CD4-positive, alpha-beta memory T cell (primary cell): ENCODE measurements around the gene TTC6. TPM values are rescaled to one million over a fixed set of nuclear protein-coding genes. Genes with fewer than 3 reads are reported as not detected.

ENCODE experiments used
- CTCF ChIA-PET: fragments of 350-600 bp; sonication (Branson Sonifier 250); formaldehyde crosslinking; loops from one replicate; lab custom pipeline; 2021; ENCODE audit warnings: inconsistent platforms; ENCODE audit not compliant: partially characterized antibody; lab: Charles Lee
- POLR2A ChIA-PET: fragments of 350-600 bp; sonication (Branson Sonifier 250); formaldehyde crosslinking; loops from one replicate; lab custom pipeline; 2021; ENCODE audit not compliant: partially characterized antibody; lab: Charles Lee
- DNase-seq, 5 donors: peaks; one replicate each; pipeline versions ENCODE4 v3.0.0 to v3.0.0-alpha.2; 2020 to 2022; ENCODE audit warnings: mixed read lengths in 1 of 5
- H3K27ac ChIP-seq: one replicate; pipeline ENCODE4 v1.7.0; 2013; ENCODE audit warnings: low read depth, low read length
- H3K27me3 ChIP-seq: 2 replicates; pipeline ENCODE4 v1.7.0; 2013; ENCODE audit warnings: mild to moderate bottlenecking, low read length, moderate library complexity; ENCODE audit not compliant: insufficient read depth
- H3K36me3 ChIP-seq: 2 replicates; pipeline ENCODE4 v1.7.0; 2013; ENCODE audit warnings: mild to moderate bottlenecking, low read length, moderate library complexity; ENCODE audit not compliant: insufficient read depth
- H3K4me1 ChIP-seq: 2 replicates; pipeline ENCODE4 v1.7.0; 2013; ENCODE audit warnings: mild to moderate bottlenecking, low read length, moderate library complexity; ENCODE audit not compliant: insufficient read depth
- H3K4me3 ChIP-seq, 2 donors: one replicate each; pipeline ENCODE4 v1.7.0; 2013; ENCODE audit warnings: low read length in 2 of 2, mild to moderate bottlenecking in 1 of 2
- H3K9me3 ChIP-seq, 2 donors: one replicate each; pipeline ENCODE4 v1.7.0; 2013; ENCODE audit warnings: low read length in 2 of 2, control low read depth in 1 of 2; ENCODE audit not compliant: control insufficient read depth in 1 of 2
- H3K27ac Mint-ChIP-seq, 7 donors: one replicate each; pipeline ENCODE4 v1.8.0; 2020 to 2021; ENCODE audit warnings: mixed read lengths in 7 of 7, mild to moderate bottlenecking in 6 of 7, inconsistent platforms in 3 of 7, moderate library complexity in 3 of 7
- H3K27me3 Mint-ChIP-seq, 2 donors: one replicate each; pipeline ENCODE4 v1.8.0; 2020 to 2021; ENCODE audit warnings: mixed read lengths in 2 of 2
- H3K36me3 Mint-ChIP-seq, 2 donors: one replicate each; pipeline ENCODE4 v1.8.0; 2020 to 2021; ENCODE audit warnings: mixed read lengths in 2 of 2, inconsistent platforms in 1 of 2, mild to moderate bottlenecking in 1 of 2
- H3K4me1 Mint-ChIP-seq, 4 donors: one replicate each; pipeline ENCODE4 v1.8.0; 2020 to 2021; ENCODE audit warnings: mixed read lengths in 4 of 4, mild to moderate bottlenecking in 1 of 4
- H3K4me3 Mint-ChIP-seq, 8 donors: one replicate each; pipeline ENCODE4 v1.8.0; 2020 to 2021; ENCODE audit warnings: mixed read lengths in 8 of 8, mild to moderate bottlenecking in 7 of 8, moderate library complexity in 6 of 8, inconsistent platforms in 3 of 8
- H3K9me3 Mint-ChIP-seq, 8 donors: one replicate each; pipeline ENCODE4 v1.8.0; 2020 to 2021; ENCODE audit warnings: mixed read lengths in 8 of 8, mild to moderate bottlenecking in 5 of 8, inconsistent platforms in 3 of 8, moderate library complexity in 1 of 8
- intact Hi-C: fragments of 100-400 bp; cut with micrococcal nuclease; formaldehyde crosslinking; loops from one replicate; pipeline ENCODE4 v1.15.1; 2023
- polyA plus RNA-seq, 2 donors: library from polyadenylated mRNA; unstranded; fragments of 300-500 nt; fragmentation: Illumina TruSeq; gene quantifications; one replicate each; pipeline ENCODE4 v1.2.3, GENCODE V29; 2021
- total RNA-seq, 2 experiments: library from RNA; stranded (reverse); gene quantifications; one replicate each; pipeline ENCODE4 v1.2.3, GENCODE V29; 2021

The TTC6 gene
- total and polyA plus RNA-seq, 4 experiments from 2014 or later, result not detected

DNA sequence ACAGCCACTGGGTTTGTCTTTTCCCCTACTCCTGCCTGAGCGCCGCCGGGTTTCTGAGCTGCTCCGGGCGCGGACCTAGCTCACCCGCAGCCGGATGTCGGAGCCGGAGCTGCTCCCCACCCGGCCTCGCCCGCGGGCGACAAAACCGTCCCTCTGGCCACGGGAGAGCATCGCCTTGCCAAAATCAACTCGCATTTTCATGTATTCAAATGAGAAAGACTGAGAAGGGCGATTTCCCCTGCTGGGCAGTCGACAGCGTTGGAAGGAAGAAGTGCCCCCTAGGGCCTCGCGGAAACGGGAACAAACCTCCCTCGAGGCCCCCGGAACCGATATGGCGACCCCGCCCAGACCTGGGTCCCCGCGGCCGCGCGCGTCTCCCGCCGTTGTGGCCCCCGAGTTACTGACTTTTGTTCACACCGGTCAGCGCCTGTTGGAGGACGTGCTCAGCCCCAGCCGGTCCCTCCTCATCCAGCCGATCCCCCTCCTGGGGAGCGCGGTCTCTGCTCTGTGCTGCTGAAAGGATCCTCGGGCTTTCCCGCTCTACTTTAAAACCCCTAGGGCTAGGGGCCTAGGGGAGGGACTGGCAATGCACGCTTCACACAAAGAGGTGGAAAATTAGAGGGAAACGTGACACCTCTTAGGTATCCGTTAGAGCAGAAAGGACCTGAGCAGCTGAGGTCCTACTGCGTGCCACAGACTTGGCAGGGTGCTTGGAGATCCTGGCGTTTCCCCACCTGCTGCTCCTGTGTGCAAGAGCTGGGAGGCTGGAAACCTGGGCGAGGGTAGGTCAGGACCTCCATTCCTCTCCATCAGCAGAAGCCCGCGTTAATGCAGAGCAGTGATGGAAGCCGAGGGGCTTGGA lies 4.3 kb downstream of the TTC6 start:
- Histone ChIP-seq H3K4me3 (no peak overlapping the region), H3K4me1 (no peaks in the 10 kb centered on the region), H3K9me3 (no peaks in the 10 kb centered on the region), H3K27ac (no peak overlapping the region), H3K27me3 (peaks cover 58% of the 10 kb centered on the region), H3K36me3 (no peaks in the 10 kb centered on the region)
- Mint-ChIP-seq H3K27ac (no peak overlapping the region), H3K4me1 (peaks cover 10 to 30% (median 16%) of the 10 kb centered on the region in 4 donors), H3K27me3 (peaks cover 53 to 62% of the 10 kb centered on the region in 2 donors), H3K9me3 (peaks cover 0 to 34% (median 21%) of the 10 kb centered on the region in 8 donors), H3K36me3 (peaks cover 3 to 6% of the 10 kb centered on the region in 2 donors), H3K4me3 (peak overlapping the region in 5 of 8 donors; percentile 17 to 50 (median 36))
- POLR2A ChIA-PET, result no interaction called here
- DNase-seq, result no peak
- intact Hi-C loops, result no loop called here
- CTCF ChIA-PET, result no interaction called here

DNA sequence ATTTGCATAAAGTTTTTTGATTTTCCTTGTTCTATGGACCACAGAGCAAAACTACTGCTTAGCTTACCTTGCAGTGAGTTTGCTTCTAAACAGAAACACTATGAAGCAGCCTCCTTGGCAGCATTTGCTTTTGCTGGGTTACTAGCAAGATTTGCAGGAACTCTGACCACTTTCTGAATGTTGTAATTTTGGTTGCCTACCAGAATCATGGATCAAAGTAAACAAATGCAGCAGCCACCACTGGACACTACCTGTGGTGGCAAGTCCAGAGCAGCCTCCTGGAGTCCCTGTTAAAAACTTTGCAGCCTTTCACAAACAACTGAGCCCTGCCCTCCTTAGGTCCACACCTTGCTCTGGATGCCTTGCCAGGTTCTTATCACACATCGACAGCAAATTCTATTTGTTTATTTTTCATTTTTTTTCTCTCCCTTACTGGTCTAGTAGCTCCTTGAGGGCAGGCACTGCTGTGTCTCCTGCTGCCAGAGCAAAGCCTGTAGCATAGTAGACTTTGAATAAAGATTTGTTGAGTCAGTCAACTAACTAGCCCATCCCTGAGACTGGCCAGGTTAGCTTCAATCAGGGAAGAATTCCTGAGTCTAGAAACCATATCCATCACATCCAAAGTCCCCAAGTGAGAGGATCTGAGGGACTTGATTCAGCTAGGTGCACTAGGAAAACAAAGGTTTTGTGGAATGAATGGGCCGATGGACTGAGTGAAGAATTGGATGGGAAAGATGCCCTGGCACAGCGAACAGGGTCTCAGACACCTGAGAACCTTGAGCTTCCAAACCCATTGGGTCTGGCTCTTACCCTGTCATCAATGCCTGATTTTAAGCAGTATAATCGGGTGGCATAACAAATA lies 5.7 kb downstream of the TTC6 start:
- Mint-ChIP-seq H3K4me1 (peaks cover 8 to 24% (median 11%) of the 10 kb centered on the region in 4 donors), H3K27ac (no peak overlapping the region), H3K27me3 (peaks cover 48 to 58% of the 10 kb centered on the region in 2 donors), H3K4me3 (no peak overlapping the region), H3K36me3 (peaks cover 3% of the 10 kb centered on the region in 2 donors), H3K9me3 (peaks cover 0 to 32% (median 21%) of the 10 kb centered on the region in 8 donors)
- CTCF ChIA-PET, result no interaction called here
- Histone ChIP-seq H3K4me1 (no peaks in the 10 kb centered on the region), H3K27me3 (peaks cover 54% of the 10 kb centered on the region), H3K27ac (no peak overlapping the region), H3K36me3 (no peaks in the 10 kb centered on the region), H3K9me3 (no peaks in the 10 kb centered on the region), H3K4me3 (no peak overlapping the region)
- intact Hi-C loops, result no loop called here
- POLR2A ChIA-PET, result no interaction called here
- DNase-seq, result no peak

DNA sequence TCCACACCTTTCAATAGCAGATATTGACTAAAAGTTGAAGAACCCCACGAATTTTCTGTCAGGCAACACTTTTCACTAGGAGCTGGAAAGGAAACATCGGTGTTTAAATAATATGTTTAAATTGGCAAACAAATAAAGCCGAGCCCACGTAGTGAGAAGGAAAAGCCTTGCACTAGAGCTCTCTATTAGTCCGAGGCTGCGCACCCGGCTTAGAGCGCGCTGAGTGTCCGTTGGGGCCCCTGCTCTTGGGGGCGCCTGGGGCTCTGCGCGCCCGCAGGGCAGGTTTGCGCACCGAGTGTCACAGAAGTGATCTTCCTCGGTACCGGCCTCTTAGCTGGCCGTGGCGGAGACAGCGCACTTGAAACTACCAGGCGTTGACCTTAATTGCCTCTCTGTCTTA lies 6.4 kb downstream of the TTC6 start:
- no peak for DNase-seq
- Mint-ChIP-seq H3K36me3 (peaks cover 1 to 3% of the 10 kb centered on the region in 2 donors), H3K4me1 (peaks cover 3 to 20% (median 7%) of the 10 kb centered on the region in 4 donors), H3K27ac (no peak overlapping the region), H3K4me3 (no peak overlapping the region), H3K27me3 (peaks cover 42 to 51% of the 10 kb centered on the region in 2 donors), H3K9me3 (peaks cover 0 to 34% (median 15%) of the 10 kb centered on the region in 8 donors)
- no peak overlapping the region for H3K4me3 ChIP-seq
- intact Hi-C loops, result no loop called here
- ChIA-PET CTCF (no interaction called here), POLR2A (no interaction called here)
- H3K27ac ChIP-seq, result no peak overlapping the region
- no peaks in the 10 kb centered on the region for H3K9me3 ChIP-seq
- H3K4me1 ChIP-seq, result no peaks in the 10 kb centered on the region
- H3K36me3 ChIP-seq, result no peaks in the 10 kb centered on the region
- H3K27me3 ChIP-seq, result peaks cover 50% of the 10 kb centered on the region

DNA sequence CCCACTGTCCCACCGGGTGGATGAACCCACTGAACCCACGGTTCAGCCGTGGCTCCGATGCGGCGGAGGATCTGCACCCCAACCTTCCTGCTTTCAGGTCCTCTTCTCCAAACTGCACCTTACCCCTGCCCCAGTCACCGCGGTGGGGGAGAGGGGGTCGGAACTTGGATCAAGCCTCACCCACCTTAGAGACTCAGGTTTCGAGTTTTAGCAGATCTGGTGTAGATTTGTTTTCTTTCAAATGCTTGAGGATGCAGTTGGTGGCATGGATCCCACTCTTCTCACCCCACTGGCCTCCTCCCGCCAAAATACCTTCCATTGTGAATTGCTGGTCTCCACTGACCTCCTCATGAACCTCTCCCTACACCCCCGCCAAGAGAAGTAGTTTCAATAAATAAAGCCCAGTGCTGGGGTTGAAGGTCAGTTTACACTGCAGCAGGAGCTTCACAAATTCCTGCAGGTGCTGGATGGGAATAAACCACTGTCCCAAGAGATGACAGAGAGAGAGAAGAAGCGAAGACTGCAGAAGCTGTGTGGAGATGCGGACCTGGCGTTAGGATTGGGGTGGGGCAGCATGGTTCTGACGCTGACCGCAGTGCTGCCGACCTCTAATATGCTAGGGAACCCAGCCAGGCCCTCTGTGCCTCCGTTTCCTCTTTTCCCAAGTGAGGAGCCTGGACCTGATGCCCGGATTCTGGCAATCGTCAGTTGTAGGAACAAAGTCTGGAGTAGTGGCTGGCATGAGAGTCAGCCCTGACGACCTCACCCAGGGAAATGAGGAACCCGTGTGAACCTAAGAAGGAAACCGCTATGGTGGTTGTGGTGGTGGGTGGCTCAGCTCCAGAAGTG lies 7.4 kb downstream of the TTC6 start:
- POLR2A ChIA-PET, result no interaction called here
- no peak overlapping the region for H3K27ac ChIP-seq
- peaks cover 41% of the 10 kb centered on the region for H3K27me3 ChIP-seq
- intact Hi-C loops, result no loop called here
- no peaks in the 10 kb centered on the region for H3K9me3 ChIP-seq
- CTCF ChIA-PET, result no interaction called here
- Mint-ChIP-seq H3K4me3 (no peak overlapping the region), H3K27me3 (peaks cover 37 to 43% of the 10 kb centered on the region in 2 donors), H3K9me3 (peaks cover 0 to 30% (median 13%) of the 10 kb centered on the region in 8 donors), H3K4me1 (peaks cover 0 to 20% (median 6%) of the 10 kb centered on the region in 4 donors), H3K36me3 (peaks cover 1 to 3% of the 10 kb centered on the region in 2 donors), H3K27ac (no peak overlapping the region)
- no peak for DNase-seq
- no peak overlapping the region for H3K4me3 ChIP-seq
- no peaks in the 10 kb centered on the region for H3K36me3 ChIP-seq
- no peaks in the 10 kb centered on the region for H3K4me1 ChIP-seq

DNA sequence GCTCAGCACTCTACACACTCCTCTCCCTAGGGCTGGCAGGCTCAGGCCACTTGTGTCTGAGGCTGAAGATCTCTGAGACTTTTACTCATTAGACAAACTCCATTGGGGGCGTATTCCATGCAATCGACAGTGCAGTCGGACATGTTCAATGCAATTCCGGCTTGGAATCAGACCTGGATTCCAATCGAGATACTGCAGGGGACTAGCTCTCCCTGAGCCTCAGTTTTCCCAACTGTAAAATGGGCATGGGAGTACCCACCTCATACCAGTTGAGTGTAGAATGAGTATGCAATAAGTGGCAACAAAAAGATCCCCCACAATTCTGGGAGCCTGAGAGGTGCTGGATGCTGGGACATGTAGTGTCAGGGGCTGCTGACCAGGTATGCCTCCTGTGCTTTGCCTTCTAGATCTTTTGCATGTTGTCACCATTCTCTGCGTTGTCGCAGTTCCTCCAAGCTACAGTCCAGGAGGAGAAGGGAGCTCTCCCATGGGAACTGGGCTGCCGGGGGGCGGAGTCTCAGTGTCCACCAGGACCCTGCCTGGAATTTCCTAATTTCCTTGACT lies 8.3 kb downstream of the TTC6 start:
- ChIA-PET POLR2A (no interaction called here), CTCF (no interaction called here)
- peaks cover 0 to 11% (median 5%) of the 10 kb centered on the region in 4 donors for H3K4me1 Mint-ChIP-seq
- Histone ChIP-seq H3K4me3 (no peak overlapping the region), H3K27ac (no peak overlapping the region), H3K36me3 (no peaks in the 10 kb centered on the region), H3K4me1 (no peaks in the 10 kb centered on the region), H3K27me3 (peaks cover 34% of the 10 kb centered on the region), H3K9me3 (no peaks in the 10 kb centered on the region)
- no peak overlapping the region for H3K27ac Mint-ChIP-seq
- H3K4me3 Mint-ChIP-seq, result no peak overlapping the region
- peaks cover 0 to 26% (median 12%) of the 10 kb centered on the region in 8 donors for H3K9me3 Mint-ChIP-seq
- intact Hi-C loops, result no loop called here
- peaks cover 37 to 39% of the 10 kb centered on the region in 2 donors for H3K27me3 Mint-ChIP-seq
- H3K36me3 Mint-ChIP-seq, result peaks cover 1 to 3% of the 10 kb centered on the region in 2 donors
- DNase-seq, result no peak

DNA sequence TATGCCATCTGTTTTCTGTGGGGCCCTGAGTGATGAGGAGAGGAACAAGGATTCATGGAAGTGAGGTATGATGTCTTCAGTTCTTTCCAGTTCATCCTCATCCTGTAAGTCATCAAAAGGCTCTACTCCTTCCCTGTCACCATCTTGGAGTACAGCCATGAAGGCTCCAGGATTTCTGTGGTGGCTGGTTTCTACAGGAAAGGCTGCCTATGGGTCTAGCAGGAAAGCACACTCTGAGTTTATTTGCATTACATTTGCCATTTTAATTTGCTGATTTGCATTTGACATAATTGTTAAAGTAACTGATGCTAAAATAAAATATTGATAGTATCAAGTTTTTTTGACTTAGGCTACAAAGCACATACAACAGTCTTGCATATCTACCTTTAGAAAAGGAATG lies 11.2 kb downstream of the TTC6 start:
- H3K4me3 ChIP-seq, result no peak overlapping the region
- Mint-ChIP-seq H3K4me1 (no peaks in the 10 kb centered on the region), H3K4me3 (no peak overlapping the region), H3K9me3 (peaks cover 0 to 24% (median 12%) of the 10 kb centered on the region in 8 donors), H3K27ac (no peak overlapping the region), H3K27me3 (peaks cover 20 to 27% of the 10 kb centered on the region in 2 donors), H3K36me3 (no peaks in the 10 kb centered on the region)
- ChIA-PET CTCF (no interaction called here), POLR2A (no interaction called here)
- no peaks in the 10 kb centered on the region for H3K9me3 ChIP-seq
- H3K27ac ChIP-seq, result no peak overlapping the region
- no peak for DNase-seq
- no peaks in the 10 kb centered on the region for H3K4me1 ChIP-seq
- H3K27me3 ChIP-seq, result peaks cover 17% of the 10 kb centered on the region
- H3K36me3 ChIP-seq, result no peaks in the 10 kb centered on the region
- intact Hi-C loops, result no loop called here
